PC-3 (cell line): Measurements from ENCODE around the gene PIK3R5. TPM values are rescaled to one million over a fixed set of nuclear protein-coding genes. Genes with fewer than 3 reads are reported as not detected.

Experiments
- ATAC-seq: fragments of 200-7000 bp; cut with Tn5 transposase; 2 replicates; pipeline ENCODE4 v1.9.1; 2020; ENCODE audit warnings: mild to moderate bottlenecking, moderate library complexity
- BruUV-seq: library from RNA; stranded (reverse); fragments of 400-500 nt; replicated peaks from 2 replicates; lab custom pipeline; 2021; lab: Mats Ljungman, UMichigan
- CTCF ChIA-PET: fragments of 300-600 bp; sonication (Branson Sonifier 250); formaldehyde crosslinking; loops from one replicate; lab custom pipeline; 2022; ENCODE audit warnings: antibody characterized with exemption; lab: Charles Lee
- POLR2A ChIA-PET: fragments of 300-600 bp; sonication (Branson Sonifier 250); formaldehyde crosslinking; loops from one replicate; lab custom pipeline; 2022; ENCODE audit warnings: antibody characterized with exemption; ENCODE audit not compliant: unreplicated experiment; lab: Charles Lee
- DNase-seq: peaks from one replicate; pipeline ENCODE4 v3.0.0-alpha.2; 2015
- H2AFZ ChIP-seq: fragments of 300-600 bp; sonication (generic); 2 replicates; pipeline ENCODE4 v1.6.0; 2016; ENCODE audit warnings: antibody characterized with exemption, low read length
- H3F3A ChIP-seq: fragments of 300-600 bp; sonication (generic); one replicate; pipeline ENCODE4 v1.6.0; 2017; ENCODE audit warnings: antibody characterized with exemption, low read length, control low read depth, mild to moderate bottlenecking; ENCODE audit not compliant: unreplicated experiment
- H3K27ac ChIP-seq: fragments of 300-600 bp; sonication (generic); 2 replicates; pipeline ENCODE4 v1.5.1; 2016; ENCODE audit warnings: mild to moderate bottlenecking, low read length
- H3K27me3 ChIP-seq: fragments of 300-600 bp; sonication (generic); 2 replicates; pipeline ENCODE4 v1.6.1; 2016; ENCODE audit warnings: low read length, mixed read lengths
- H3K36me3 ChIP-seq: fragments of 300-600 bp; sonication (generic); 2 replicates; pipeline ENCODE4 v1.6.1; 2016; ENCODE audit warnings: low read depth, mixed run types, low read length, mixed read lengths
- H3K4me1 ChIP-seq: fragments of 300-600 bp; sonication (generic); 2 replicates; pipeline ENCODE4 v1.5.1; 2016; ENCODE audit warnings: low read length; ENCODE audit not compliant: insufficient read depth
- H3K4me2 ChIP-seq: fragments of 300-600 bp; sonication (generic); 2 replicates; pipeline ENCODE4 v1.6.0; 2016; ENCODE audit warnings: low read length
- H3K4me3 ChIP-seq: fragments of 300-600 bp; sonication (generic); 2 replicates; pipeline ENCODE4 v1.5.1; 2016; ENCODE audit warnings: mild to moderate bottlenecking, low read length, mixed read lengths
- H3K79me2 ChIP-seq: fragments of 300-600 bp; sonication (generic); 2 replicates; pipeline ENCODE4 v1.6.1; 2017; ENCODE audit warnings: low read length, mixed read lengths
- H3K9ac ChIP-seq: fragments of 300-600 bp; sonication (generic); 2 replicates; pipeline ENCODE4 v1.6.0; 2016; ENCODE audit warnings: mild to moderate bottlenecking, low read length
- H3K9me2 ChIP-seq: fragments of 300-600 bp; sonication (generic); replicated peaks from 2 replicates; pipeline ENCODE4 v1.6.1; 2016; ENCODE audit warnings: mixed run types, low read length, mixed read lengths
- H3K9me3 ChIP-seq: fragments of 300-600 bp; sonication (generic); 2 replicates; pipeline ENCODE4 v1.6.1; 2016; ENCODE audit warnings: low read length, mixed read lengths
- H4K20me1 ChIP-seq: fragments of 300-600 bp; sonication (generic); 2 replicates; pipeline ENCODE4 v1.6.1; 2016; ENCODE audit warnings: low read length, mixed read lengths
- EZH2 ChIP-seq: fragments of 300-600 bp; sonication (generic); IDR thresholded peaks from one replicate; pipeline ENCODE4 v1.6.1; 2017; ENCODE audit warnings: antibody characterized with exemption, mild to moderate bottlenecking, low read length; ENCODE audit not compliant: unreplicated experiment
- EZH2phosphoT487 ChIP-seq: fragments of 300-600 bp; sonication (generic); IDR thresholded peaks from 2 replicates; pipeline ENCODE4 v1.6.1; 2018; ENCODE audit warnings: mild to moderate bottlenecking, antibody characterized with exemption, low read length, borderline replicate concordance
- intact Hi-C: fragments of 100-400 bp; cut with micrococcal nuclease; formaldehyde crosslinking; loops from 2 replicates; pipeline ENCODE4 v1.9.0; 2023
- total RNA-seq: library from RNA; depleted of rRNA; stranded (reverse); fragments of >200 nt; gene quantifications from 2 replicates; pipeline ENCODE4 v1.2.3, GENCODE V29; 2014
- TF ChIP-seq, protein P1 (sequence below): fragments of 300-600 bp; sonication (generic); conservative IDR thresholded peaks from 2 replicates; pipeline ENCODE4 v1.5.1; 2017; ENCODE audit warnings: antibody characterized with exemption, low read depth, mild to moderate bottlenecking, low read length

The PIK3R5 gene
- total RNA-seq, 1 experiment from 2014 or later, result not detected

DNA sequence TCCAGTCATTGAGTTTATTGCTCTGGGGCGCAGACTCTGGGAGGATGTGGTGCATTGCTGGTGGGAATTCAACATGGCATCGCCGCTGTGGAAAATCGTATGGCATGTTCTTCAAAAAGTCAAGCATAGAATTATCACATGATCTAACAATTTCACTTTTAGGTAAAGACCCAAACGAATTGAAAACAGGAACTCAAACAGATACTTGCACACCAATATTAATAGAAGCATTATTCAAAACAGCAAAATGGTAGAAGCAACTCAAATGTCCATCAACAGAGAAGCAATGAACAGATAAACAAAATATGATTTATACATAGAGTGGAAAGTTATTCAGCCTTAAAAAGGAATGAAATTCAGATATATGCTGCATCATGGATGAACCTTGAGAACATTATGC, 113.9 kb downstream of the PIK3R5 start:
- H2AFZ ChIP-seq, result no peak overlapping the region
- CTCF ChIA-PET, result no interaction called here
- no peaks in the 10 kb centered on the region for H3K36me3 ChIP-seq
- H4K20me1 ChIP-seq, result no peaks in the 10 kb centered on the region
- no TSS peak for BruUV-seq
- TF ChIP-seq EZH2 (no peak), EZH2phosphoT487 (no peak)
- TF ChIP-seq, protein P1, sequence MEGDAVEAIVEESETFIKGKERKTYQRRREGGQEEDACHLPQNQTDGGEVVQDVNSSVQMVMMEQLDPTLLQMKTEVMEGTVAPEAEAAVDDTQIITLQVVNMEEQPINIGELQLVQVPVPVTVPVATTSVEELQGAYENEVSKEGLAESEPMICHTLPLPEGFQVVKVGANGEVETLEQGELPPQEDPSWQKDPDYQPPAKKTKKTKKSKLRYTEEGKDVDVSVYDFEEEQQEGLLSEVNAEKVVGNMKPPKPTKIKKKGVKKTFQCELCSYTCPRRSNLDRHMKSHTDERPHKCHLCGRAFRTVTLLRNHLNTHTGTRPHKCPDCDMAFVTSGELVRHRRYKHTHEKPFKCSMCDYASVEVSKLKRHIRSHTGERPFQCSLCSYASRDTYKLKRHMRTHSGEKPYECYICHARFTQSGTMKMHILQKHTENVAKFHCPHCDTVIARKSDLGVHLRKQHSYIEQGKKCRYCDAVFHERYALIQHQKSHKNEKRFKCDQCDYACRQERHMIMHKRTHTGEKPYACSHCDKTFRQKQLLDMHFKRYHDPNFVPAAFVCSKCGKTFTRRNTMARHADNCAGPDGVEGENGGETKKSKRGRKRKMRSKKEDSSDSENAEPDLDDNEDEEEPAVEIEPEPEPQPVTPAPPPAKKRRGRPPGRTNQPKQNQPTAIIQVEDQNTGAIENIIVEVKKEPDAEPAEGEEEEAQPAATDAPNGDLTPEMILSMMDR, result no peak
- no peaks in the 10 kb centered on the region for H3K4me1 ChIP-seq
- H3K9me3 ChIP-seq, result no peaks in the 10 kb centered on the region
- POLR2A ChIA-PET, result no interaction called here
- no peak overlapping the region for H3K27ac ChIP-seq
- H3F3A ChIP-seq, result no peaks in the 10 kb centered on the region
- DNase-seq (no peak), ATAC-seq (no peak)
- H3K4me3 ChIP-seq, result no peak overlapping the region
- no peak overlapping the region for H3K4me2 ChIP-seq
- H3K9me2 ChIP-seq, result no peaks in the 10 kb centered on the region
- H3K27me3 ChIP-seq, result 0 out of 2 replicates have a peak, but pooled peaks cover 6% of the 10 kb centered on the region
- H3K79me2 ChIP-seq, result no peaks in the 10 kb centered on the region
- intact Hi-C loops, result no loop called here
- H3K9ac ChIP-seq, result no peak overlapping the region

DNA sequence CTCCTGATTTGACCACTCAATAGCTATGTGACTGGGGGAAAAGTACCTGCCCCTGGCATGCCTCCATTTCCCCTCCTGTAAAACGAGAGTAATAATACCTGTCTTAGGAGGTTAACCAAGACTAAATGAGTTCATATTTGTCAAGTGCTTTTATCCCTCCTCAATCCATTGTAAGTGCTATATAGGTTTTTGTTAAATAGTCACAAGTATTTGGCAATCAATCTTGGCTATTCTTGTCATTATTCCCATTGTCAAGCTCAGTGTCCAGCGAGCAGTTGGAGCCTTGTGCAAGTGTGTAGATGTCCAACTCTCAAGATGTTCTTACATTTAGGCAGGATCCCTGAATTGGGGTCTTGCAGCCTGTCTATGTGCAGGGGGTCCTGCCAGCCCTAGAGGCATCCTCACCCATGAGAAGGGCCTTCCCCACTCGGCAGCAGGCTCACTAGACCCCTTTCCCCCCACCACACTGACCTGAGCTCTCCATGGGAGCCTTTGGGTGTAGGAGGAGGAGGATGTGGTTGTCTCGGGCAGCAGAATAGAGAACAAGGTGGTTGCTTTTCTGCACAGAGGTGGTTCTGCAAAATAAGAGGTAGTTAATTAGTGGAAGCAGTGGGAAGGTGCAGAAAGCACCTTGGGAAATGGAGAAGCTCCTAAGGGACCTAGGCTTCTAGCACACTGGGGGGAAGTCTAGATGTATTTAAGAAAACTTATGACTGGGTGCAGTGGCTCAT, 116.0 kb downstream of the PIK3R5 start:
- 0 out of 2 replicates have a peak, but pooled peaks cover 3% of the 10 kb centered on the region for H3K27me3 ChIP-seq
- H3F3A ChIP-seq, result no peaks in the 10 kb centered on the region
- intact Hi-C loops, result no loop called here
- H3K9me3 ChIP-seq, result no peaks in the 10 kb centered on the region
- H3K79me2 ChIP-seq, result no peaks in the 10 kb centered on the region
- H3K36me3 ChIP-seq, result no peaks in the 10 kb centered on the region
- no peaks in the 10 kb centered on the region for H3K9me2 ChIP-seq
- TF ChIP-seq, protein P1, result no peak
- no peak for TF ChIP-seq EZH2
- no peak for TF ChIP-seq EZH2phosphoT487
- CTCF ChIA-PET, result no interaction called here
- no peaks in the 10 kb centered on the region for H4K20me1 ChIP-seq
- H2AFZ ChIP-seq, result no peak overlapping the region
- H3K27ac ChIP-seq, result no peak overlapping the region
- H3K9ac ChIP-seq, result no peak overlapping the region
- no TSS peak for BruUV-seq
- H3K4me2 ChIP-seq, result no peak overlapping the region
- POLR2A ChIA-PET, result no interaction called here
- DNase-seq, result no peak
- no peak for ATAC-seq
- H3K4me3 ChIP-seq, result no peak overlapping the region
- H3K4me1 ChIP-seq, result no peaks in the 10 kb centered on the region

DNA sequence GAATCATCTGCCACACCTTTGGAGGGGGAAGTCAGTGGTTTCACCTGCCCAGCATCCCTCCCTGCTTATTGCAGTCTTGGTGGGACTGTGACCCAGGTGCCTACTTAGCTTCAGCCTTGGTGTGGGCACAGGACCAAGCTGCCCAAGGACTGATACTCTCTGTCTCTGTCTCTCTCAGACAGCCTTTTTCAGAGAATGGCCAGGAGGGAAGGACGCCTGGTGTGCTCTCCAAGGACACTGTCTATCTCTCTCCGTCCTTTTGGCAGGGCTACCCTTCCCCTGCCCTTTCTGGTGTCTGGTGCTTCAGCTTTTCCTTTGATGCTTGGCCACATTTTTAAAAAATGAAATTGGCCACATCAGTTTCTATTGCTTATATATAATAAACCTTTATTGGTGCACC, 117.6 kb downstream of the PIK3R5 start:
- ATAC-seq, result no peak
- intact Hi-C loops, result no loop called here
- no peak overlapping the region for H3K4me3 ChIP-seq
- no TSS peak for BruUV-seq
- no peaks in the 10 kb centered on the region for H3K36me3 ChIP-seq
- H3K27me3 ChIP-seq, result 0 out of 2 replicates have a peak, but pooled peaks cover 3% of the 10 kb centered on the region
- no peaks in the 10 kb centered on the region for H3K4me1 ChIP-seq
- H3K9me3 ChIP-seq, result no peaks in the 10 kb centered on the region
- no peak overlapping the region for H3K4me2 ChIP-seq
- no peaks in the 10 kb centered on the region for H3K79me2 ChIP-seq
- no peaks in the 10 kb centered on the region for H3K9me2 ChIP-seq
- DNase-seq, result no peak
- no peak overlapping the region for H3K27ac ChIP-seq
- POLR2A ChIA-PET, result no interaction called here
- no peak overlapping the region for H3K9ac ChIP-seq
- H2AFZ ChIP-seq, result no peak overlapping the region
- TF ChIP-seq, protein P1, result no peak
- TF ChIP-seq EZH2, result no peak
- no peak for TF ChIP-seq EZH2phosphoT487
- CTCF ChIA-PET, result no interaction called here
- no peaks in the 10 kb centered on the region for H3F3A ChIP-seq
- no peaks in the 10 kb centered on the region for H4K20me1 ChIP-seq
